ENCODE measurements around the gene DPH5. TPM values are rescaled to one million over a fixed set of nuclear protein-coding genes. Genes with fewer than 3 reads are reported as not detected.

The DPH5 gene
- total RNA-seq, 4 donors from 2014 or later = 10.7 to 20.2 (median 16.2) TPM

DNA sequence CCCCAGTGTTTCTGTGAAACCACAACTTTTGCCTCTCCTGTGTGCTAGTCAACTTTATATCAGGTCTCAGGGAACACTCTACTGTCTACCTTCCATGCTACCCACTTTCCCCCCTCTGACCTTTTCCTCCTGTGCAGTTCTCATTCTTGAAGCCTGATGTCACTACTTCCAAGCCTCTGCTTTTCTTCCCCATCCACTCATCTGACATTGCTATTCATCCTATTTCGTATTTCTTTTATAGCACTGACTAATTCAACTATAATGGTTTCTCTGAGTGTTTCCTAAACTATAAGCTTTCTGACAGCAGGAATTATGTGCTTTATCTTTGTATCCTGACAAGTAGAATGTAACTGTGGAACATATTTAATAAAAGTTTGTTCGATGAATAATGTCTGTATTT lies 18.2 kb upstream of the DPH5 start:
- TF ChIP-seq, protein P1, sequence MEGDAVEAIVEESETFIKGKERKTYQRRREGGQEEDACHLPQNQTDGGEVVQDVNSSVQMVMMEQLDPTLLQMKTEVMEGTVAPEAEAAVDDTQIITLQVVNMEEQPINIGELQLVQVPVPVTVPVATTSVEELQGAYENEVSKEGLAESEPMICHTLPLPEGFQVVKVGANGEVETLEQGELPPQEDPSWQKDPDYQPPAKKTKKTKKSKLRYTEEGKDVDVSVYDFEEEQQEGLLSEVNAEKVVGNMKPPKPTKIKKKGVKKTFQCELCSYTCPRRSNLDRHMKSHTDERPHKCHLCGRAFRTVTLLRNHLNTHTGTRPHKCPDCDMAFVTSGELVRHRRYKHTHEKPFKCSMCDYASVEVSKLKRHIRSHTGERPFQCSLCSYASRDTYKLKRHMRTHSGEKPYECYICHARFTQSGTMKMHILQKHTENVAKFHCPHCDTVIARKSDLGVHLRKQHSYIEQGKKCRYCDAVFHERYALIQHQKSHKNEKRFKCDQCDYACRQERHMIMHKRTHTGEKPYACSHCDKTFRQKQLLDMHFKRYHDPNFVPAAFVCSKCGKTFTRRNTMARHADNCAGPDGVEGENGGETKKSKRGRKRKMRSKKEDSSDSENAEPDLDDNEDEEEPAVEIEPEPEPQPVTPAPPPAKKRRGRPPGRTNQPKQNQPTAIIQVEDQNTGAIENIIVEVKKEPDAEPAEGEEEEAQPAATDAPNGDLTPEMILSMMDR (IDR thresholded peaks at IDR 0.05; ENCODE audit: low read depth) = no peak

DNA sequence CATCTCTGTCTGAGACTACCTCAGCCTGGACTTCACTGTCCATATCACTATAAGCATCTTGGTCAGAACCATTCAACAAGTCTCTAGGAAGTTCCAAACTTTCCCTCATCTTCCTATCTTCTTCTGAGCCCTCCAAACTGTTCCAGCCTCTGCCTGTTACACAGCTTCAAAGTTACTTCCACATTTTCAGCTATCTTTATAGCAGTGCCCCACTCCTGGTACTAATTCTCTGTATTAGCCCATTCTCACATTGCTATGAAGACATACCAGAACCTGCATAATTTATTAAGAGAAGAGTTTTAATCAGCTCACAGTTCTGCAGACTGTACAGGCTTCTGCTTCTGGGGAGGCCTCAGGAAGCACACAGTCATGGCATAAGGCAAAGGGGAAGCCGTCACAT lies 15.7 kb upstream of the DPH5 start:
- TF ChIP-seq, protein P1 (IDR thresholded peaks at IDR 0.05; ENCODE audit: low read depth) = no peak

DNA sequence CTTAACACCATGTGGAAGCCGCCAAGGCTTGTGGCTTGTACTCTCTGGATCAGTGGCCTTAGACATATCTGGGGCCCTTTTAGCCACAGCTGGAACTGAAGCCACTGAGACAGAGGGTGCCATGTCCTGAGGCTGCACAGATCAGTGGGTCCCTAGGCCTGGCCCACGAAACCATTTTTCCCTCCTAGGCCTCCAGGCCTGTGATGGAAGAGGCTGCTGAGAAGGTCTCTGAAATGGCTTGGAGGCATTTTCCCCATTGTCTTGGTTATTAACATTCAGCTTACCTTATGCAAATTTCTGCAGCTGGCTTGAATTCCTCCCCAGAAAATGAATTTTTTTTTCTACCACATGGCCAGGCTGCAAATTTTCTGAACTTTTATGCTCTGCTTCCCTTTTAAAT lies 15.1 kb upstream of the DPH5 start:
- TF ChIP-seq, protein P1 (IDR thresholded peaks at IDR 0.05; ENCODE audit: low read depth) = no peak

DNA sequence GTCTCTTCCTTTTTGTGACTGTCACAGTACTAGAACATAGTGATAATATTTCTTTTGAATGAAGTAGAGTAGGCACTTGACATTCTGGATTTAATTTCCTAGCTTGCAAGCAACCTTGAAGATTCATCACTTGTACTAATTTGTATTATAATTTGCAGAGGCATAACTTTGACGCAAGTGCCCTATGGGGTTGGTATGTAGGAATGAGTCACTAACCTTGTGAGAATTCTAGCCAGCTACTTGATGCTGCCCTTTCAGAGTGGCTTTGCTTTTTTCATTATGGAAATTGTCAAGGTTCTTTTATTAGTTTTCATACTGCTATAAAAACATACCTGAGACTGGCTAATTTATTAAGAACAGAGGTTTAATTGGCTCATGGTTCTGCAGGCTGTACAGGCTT lies 13.7 kb upstream of the DPH5 start:
- TF ChIP-seq, protein P1 (IDR thresholded peaks at IDR 0.05; ENCODE audit: low read depth) = no peak

DNA sequence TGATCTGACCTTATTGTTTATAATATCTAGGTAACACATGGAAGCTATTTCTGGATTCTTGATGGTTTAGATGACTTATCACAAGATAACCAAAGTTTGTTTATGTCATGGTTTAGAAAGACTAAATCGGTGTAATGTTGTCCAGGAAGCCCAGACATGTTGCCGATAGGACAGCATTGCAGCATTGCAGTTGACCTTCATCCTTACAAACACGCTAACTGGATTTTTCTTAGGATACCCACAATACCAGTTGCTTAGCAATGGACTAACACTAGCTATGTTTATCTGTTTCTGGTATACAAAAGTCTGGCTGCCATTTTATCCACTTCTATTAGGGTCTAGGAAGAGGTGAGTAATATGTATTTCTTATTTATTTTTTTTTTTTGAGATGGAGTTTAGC lies 11.7 kb upstream of the DPH5 start:
- TF ChIP-seq, protein P1 (IDR thresholded peaks at IDR 0.05; ENCODE audit: low read depth) = no peak

DNA sequence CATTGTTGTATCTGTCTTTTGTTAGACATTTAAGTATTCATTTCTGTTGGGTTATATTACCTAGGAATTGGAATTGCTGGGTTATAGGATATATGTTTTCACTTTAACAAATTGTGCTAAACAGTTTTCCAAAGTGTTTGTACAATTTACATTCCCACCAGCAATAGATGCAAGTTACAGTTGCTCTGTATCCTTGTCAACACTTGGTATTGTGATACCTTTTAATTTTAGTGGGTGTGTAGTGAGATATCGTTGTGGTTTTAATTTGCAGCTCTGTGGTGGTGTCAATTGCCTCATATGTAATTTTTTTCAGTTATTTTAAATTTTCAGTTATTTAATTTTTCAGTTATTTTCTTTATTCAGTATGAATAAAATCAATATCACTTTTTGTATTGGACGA lies 7.4 kb upstream of the DPH5 start:
- TF ChIP-seq, protein P1 (IDR thresholded peaks at IDR 0.05; ENCODE audit: low read depth) = no peak

DNA sequence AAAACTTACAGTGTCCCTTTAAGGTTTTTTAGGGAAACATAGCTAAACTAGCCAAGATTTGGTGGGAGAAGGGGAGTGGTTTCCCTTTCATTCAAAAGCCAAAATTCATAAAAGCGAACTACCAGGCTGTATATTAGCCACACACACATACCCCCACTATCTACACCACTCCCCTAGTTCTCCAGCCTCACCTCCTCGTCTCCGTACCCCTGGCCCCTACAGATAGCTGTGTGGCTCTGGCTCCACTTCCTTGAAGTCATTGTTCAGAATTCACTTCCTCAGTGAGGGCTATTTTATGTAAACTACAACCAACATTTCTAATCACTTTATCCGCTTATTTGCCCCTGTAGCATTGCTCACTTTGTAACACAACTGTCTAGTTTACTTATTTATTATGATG lies 5.3 kb upstream of the DPH5 start:
- TF ChIP-seq, protein P1 (IDR thresholded peaks at IDR 0.05; ENCODE audit: low read depth) = no peak

Data from subcutaneous adipose tissue (tissue), 4 donors.